CD14-positive monocyte (primary cell): ENCODE results near the gene FAM90A26. TPM values are rescaled to one million over a fixed set of nuclear protein-coding genes. Genes with fewer than 3 reads are reported as not detected.
"Not testable (repeated sequence)": the region's sequence is repeated elsewhere in the genome, so short reads cannot be mapped to it uniquely, and the experiment has no call there.

Source experiments
- DNase-seq, 3 donors: peaks; one replicate each; pipeline ENCODE4 v3.0.0-alpha.2; 2011 to 2022
- H2AFZ ChIP-seq: 2 replicates; pipeline ENCODE4 v1.6.0; 2012; ENCODE audit warnings: mild to moderate bottlenecking, low read depth, low read length, inconsistent platforms; ENCODE audit not compliant: insufficient read depth, poor library complexity, severe bottlenecking
- H3K27ac ChIP-seq, 2 donors: 1 replicate in 1 of 2; 2 replicates in 1 of 2; pipeline ENCODE4 v1.5.1; 2012 to 2013; ENCODE audit warnings: low read length in 2 of 2, control low read depth in 1 of 2, inconsistent platforms in 1 of 2, low read depth in 1 of 2, mild to moderate bottlenecking in 1 of 2
- H3K27me3 ChIP-seq, 2 donors: one replicate each; pipeline versions ENCODE4 v1.6.0 to v1.6.1; 2011 to 2013; ENCODE audit warnings: low read length in 2 of 2; ENCODE audit not compliant: control insufficient read depth in 2 of 2, insufficient read depth in 2 of 2
- H3K36me3 ChIP-seq, 2 donors: replicated peaks in 1 of 2; 1 replicate in 1 of 2; 2 replicates in 1 of 2; pipeline versions ENCODE4 v1.5.1 to v1.6.1; 2012 to 2013; ENCODE audit warnings: low read length in 2 of 2, control low read depth in 1 of 2, inconsistent platforms in 1 of 2, mild to moderate bottlenecking in 1 of 2; ENCODE audit not compliant: insufficient read depth in 2 of 2, control insufficient read depth in 1 of 2
- H3K4me1 ChIP-seq, 2 donors: 1 replicate in 1 of 2; 2 replicates in 1 of 2; pipeline versions ENCODE4 v1.5.1 to v1.6.1; 2012 to 2013; ENCODE audit warnings: low read length in 2 of 2, control low read depth in 1 of 2, inconsistent platforms in 1 of 2, mild to moderate bottlenecking in 1 of 2, moderate library complexity in 1 of 2; ENCODE audit not compliant: insufficient read depth in 2 of 2, control insufficient read depth in 1 of 2
- H3K4me2 ChIP-seq: replicated peaks from 2 replicates; pipeline ENCODE3; 2012; ENCODE audit warnings: low read length, moderate library complexity, mild to moderate bottlenecking; ENCODE audit not compliant: poor library complexity, severe bottlenecking; ENCODE audit errors: extremely low read depth
- H3K4me3 ChIP-seq, 3 experiments: fragments of 200-600 bp in 1 of 3; sonication (generic) in 1 of 3; replicated peaks in 1 of 3; 1 replicate in 2 of 3; 2 replicates in 1 of 3; pipeline ENCODE4 v1.5.1; 2011 to 2013; ENCODE audit warnings: low read length in 3 of 3, mild to moderate bottlenecking in 3 of 3, control low read depth in 2 of 3, low read depth in 2 of 3, inconsistent platforms in 1 of 3, moderate library complexity in 1 of 3
- H3K79me2 ChIP-seq: 2 replicates; pipeline ENCODE4 v1.6.0; 2012; ENCODE audit warnings: mild to moderate bottlenecking, control low read depth, inconsistent platforms, low read length, moderate library complexity; ENCODE audit not compliant: insufficient read depth
- H3K9ac ChIP-seq: 2 replicates; pipeline ENCODE4 v1.6.0; 2017; ENCODE audit warnings: low read length, mild to moderate bottlenecking; ENCODE audit not compliant: insufficient read depth, poor library complexity, severe bottlenecking
- H3K9me3 ChIP-seq, 2 donors: replicated peaks in 1 of 2; 1 replicate in 1 of 2; 2 replicates in 1 of 2; pipeline versions ENCODE4 v1.5.1 to v1.6.1; 2012 to 2013; ENCODE audit warnings: low read length in 2 of 2, control low read depth in 1 of 2; ENCODE audit not compliant: control insufficient read depth in 1 of 2, insufficient read depth in 1 of 2
- H4K20me1 ChIP-seq: 2 replicates; pipeline ENCODE4 v1.6.0; 2012; ENCODE audit warnings: mild to moderate bottlenecking, low read length, control low read depth, moderate library complexity; ENCODE audit not compliant: insufficient read depth
- H3K27ac Mint-ChIP-seq, 7 donors: one replicate each; pipeline ENCODE4 v1.8.0; 2020; ENCODE audit warnings: mild to moderate bottlenecking in 7 of 7, mixed read lengths in 7 of 7, moderate library complexity in 6 of 7, inconsistent platforms in 2 of 7
- H3K27me3 Mint-ChIP-seq, 3 donors: one replicate each; pipeline ENCODE4 v1.8.0; 2021 to 2022; ENCODE audit warnings: low read depth in 3 of 3, mild to moderate bottlenecking in 3 of 3, mixed read lengths in 3 of 3, moderate library complexity in 3 of 3, inconsistent platforms in 1 of 3
- H3K36me3 Mint-ChIP-seq, 2 donors: one replicate each; pipeline ENCODE4 v1.8.0; 2020; ENCODE audit warnings: mixed read lengths in 2 of 2, inconsistent platforms in 1 of 2, mild to moderate bottlenecking in 1 of 2
- H3K4me1 Mint-ChIP-seq: one replicate; pipeline ENCODE4 v1.8.0; 2020; ENCODE audit warnings: mild to moderate bottlenecking, mixed read lengths
- H3K4me3 Mint-ChIP-seq, 2 donors: one replicate each; pipeline ENCODE4 v1.8.0; 2020; ENCODE audit warnings: mild to moderate bottlenecking in 2 of 2, mixed read lengths in 2 of 2, moderate library complexity in 1 of 2
- H3K9me3 Mint-ChIP-seq, 7 donors: one replicate each; pipeline ENCODE4 v1.8.0; 2020 to 2022; ENCODE audit warnings: mixed read lengths in 7 of 7, mild to moderate bottlenecking in 6 of 7, moderate library complexity in 6 of 7, inconsistent platforms in 2 of 7
- CTCF ChIP-seq: fragments of 200-600 bp; IDR thresholded peaks from one replicate; pipeline ENCODE4 v1.8.0; 2022; ENCODE audit warnings: antibody characterized with exemption, mild to moderate bottlenecking
- WGBS: methylation state at CpG from one replicate; pipeline ENCODE4 v1.1.5; 2013; ENCODE audit warnings: missing lambda C conversion rate; ENCODE audit not compliant: insufficient coverage; 5-methylcytosine and 5-hydroxymethylcytosine counted together
- intact Hi-C, 2 donors: fragments of 100-400 bp; cut with micrococcal nuclease; formaldehyde crosslinking; loops; one replicate each; pipeline versions ENCODE4 v1.15.0 to v1.15.1; 2023
- polyA minus RNA-seq: library from RNA; depleted of rRNA, polyadenylated mRNA; stranded (reverse); fragments of >200 nt; gene quantifications from 2 replicates; pipeline ENCODE4 v1.2.3, GENCODE V29; 2012
- polyA plus RNA-seq, 3 donors: library from polyadenylated mRNA; depleted of rRNA in 1 of 3; unstranded in 2 of 3; stranded (reverse) in 1 of 3; fragments of 300-500 nt in 2 of 3; fragments of >200 nt in 1 of 3; fragmentation: Illumina TruSeq in 2 of 3; gene quantifications; 1 replicate in 2 of 3; 2 replicates in 1 of 3; pipeline ENCODE4 v1.2.3, GENCODE V29; 2012 to 2021
- total RNA-seq, 12 experiments: library from RNA in 1 of 12; stranded (reverse) in 1 of 12; fragments of 120-200 nt in 1 of 12; gene quantifications; one replicate each; pipeline ENCODE4 v1.2.4 and lab custom pipeline; 2013 to 2026; ENCODE audit warnings: mixed read lengths in 6 of 12, inconsistent platforms in 1 of 12

FAM90A26 gene
- total RNA-seq (2013) = not detected
- not detected for polyA plus RNA-seq
- not detected in 2 replicates for polyA minus RNA-seq
- 0 to 0.03 (median 0) reads per million in 11 experiments for total RNA-seq (lab: John Stamatoyannopoulos, UW)

GRCh38 chr4:9169791-9170459 lies at the start of gene FAM90A26:
TSS of gene FAM90A26 (plus strand) at chr4:9170409. CDS start at chr4:9173173, 2,764 bp downstream.
- H3K9me3 Mint-ChIP-seq, H3K9me3 ChIP-seq: not testable (repeated sequence)

GRCh38 chr4:9122711-9123110 lies 47.5 kb upstream of the FAM90A26 start:
- intact Hi-C loops, H3K9me3 Mint-ChIP-seq, H3K4me2 ChIP-seq, H2AFZ ChIP-seq, DNase-seq, H3K36me3 Mint-ChIP-seq, H3K4me3 ChIP-seq, H3K27ac ChIP-seq, H3K27ac Mint-ChIP-seq, H3K4me1 ChIP-seq, H3K27me3 ChIP-seq, H3K79me2 ChIP-seq, H3K9me3 ChIP-seq, H4K20me1 ChIP-seq, H3K4me1 Mint-ChIP-seq, H3K4me3 Mint-ChIP-seq, H3K36me3 ChIP-seq, H3K9ac ChIP-seq: not testable (repeated sequence)
- H3K27me3 Mint-ChIP-seq = peaks cover 11 to 16% (median 13%) of the 10 kb centered on the region in 3 donors
- WGBS = no CpG with 5 or more reads among the region's 8 CpGs

More at GRCh38 chr4:9169791-9170459, at the start of gene FAM90A26:
- H3K36me3 Mint-ChIP-seq, H4K20me1 ChIP-seq, H3K4me2 ChIP-seq, H3K4me3 Mint-ChIP-seq, H3K79me2 ChIP-seq, H2AFZ ChIP-seq, H3K27ac ChIP-seq, intact Hi-C loops, H3K4me3 ChIP-seq, DNase-seq, H3K4me1 Mint-ChIP-seq, H3K9ac ChIP-seq, H3K27me3 ChIP-seq, H3K27me3 Mint-ChIP-seq, H3K36me3 ChIP-seq, H3K4me1 ChIP-seq, H3K27ac Mint-ChIP-seq: not testable (repeated sequence)
- WGBS = 60% methylated on average over 1 of the region's 11 CpGs

- H3K9me3 ChIP-seq, H3K79me2 ChIP-seq, H3K4me1 Mint-ChIP-seq, intact Hi-C loops, H3K36me3 ChIP-seq, H3K4me1 ChIP-seq, H2AFZ ChIP-seq, H3K4me2 ChIP-seq, H3K9ac ChIP-seq, H3K27ac Mint-ChIP-seq, H3K36me3 Mint-ChIP-seq, H3K4me3 ChIP-seq, H3K27me3 ChIP-seq, H3K27ac ChIP-seq, H3K9me3 Mint-ChIP-seq, H3K4me3 Mint-ChIP-seq, H4K20me1 ChIP-seq: not testable (repeated sequence)
- 0% methylated on average over 5 of the region's 13 CpGs for WGBS
- DNase-seq = peak in 2 of 3 donors; percentile 21 to 34
- H3K27me3 Mint-ChIP-seq = peaks cover 11 to 16% (median 13%) of the 10 kb centered on the region in 3 donors
- peak; percentile 87 for TF ChIP-seq CTCF
These were observed 46.6 kb upstream of the FAM90A26 start for GRCh38 chr4:9123572-9124007.

GRCh38 chr4:9125601-9126161 lies 44.5 kb upstream of the FAM90A26 start:
- H3K4me1 Mint-ChIP-seq, H3K9ac ChIP-seq, H4K20me1 ChIP-seq, H3K4me1 ChIP-seq, H3K4me3 Mint-ChIP-seq, H3K4me3 ChIP-seq, H3K27ac ChIP-seq, intact Hi-C loops, H2AFZ ChIP-seq, H3K9me3 ChIP-seq, H3K4me2 ChIP-seq, H3K79me2 ChIP-seq, H3K36me3 ChIP-seq, H3K9me3 Mint-ChIP-seq, DNase-seq, H3K27ac Mint-ChIP-seq, H3K27me3 ChIP-seq, H3K36me3 Mint-ChIP-seq: not testable (repeated sequence)
- peaks cover 10 to 19% (median 10%) of the 10 kb centered on the region in 3 donors for H3K27me3 Mint-ChIP-seq
- no CpG with 5 or more reads among the region's 3 CpGs for WGBS
